ENCODE measurements around the gene ZNF689.
A peak's percentile ranks its signal among the peaks of the same experiment; 100 is the strongest.
"Not testable (repeated sequence)": the region's sequence is repeated elsewhere in the genome, so short reads cannot be mapped to it uniquely, and the experiment has no call there.

Gene ZNF689

DNA sequence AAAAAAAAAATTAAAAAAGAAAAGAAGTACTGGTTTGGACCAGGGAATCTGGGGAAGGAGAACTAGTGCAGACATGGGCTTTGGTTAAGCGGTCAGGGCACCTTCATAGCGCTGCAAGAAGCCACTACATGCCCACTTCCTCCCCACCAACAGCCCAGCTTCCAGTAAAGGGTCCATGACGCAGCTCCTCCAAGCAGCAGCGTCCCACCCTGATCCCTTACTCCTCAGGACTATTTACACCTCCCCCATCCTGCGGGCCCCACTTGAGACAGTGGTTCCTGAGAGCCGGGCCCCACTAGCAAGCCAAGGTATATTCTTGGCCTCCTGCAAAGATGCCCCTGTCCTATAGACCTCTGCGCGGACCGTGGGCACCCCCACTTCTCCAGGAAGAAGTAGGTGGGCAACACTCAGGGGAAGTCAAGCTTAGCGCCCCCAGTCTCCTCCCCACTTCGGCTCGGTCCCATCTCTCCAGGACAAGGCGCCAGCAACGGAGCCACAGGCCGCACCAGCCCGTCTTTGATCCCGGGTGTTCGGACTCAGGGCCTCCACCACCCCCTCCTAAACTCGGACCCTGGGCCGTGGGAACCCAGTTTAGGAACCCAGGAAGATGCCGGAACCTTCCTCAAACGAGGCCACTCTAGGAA lies 39.7 kb upstream of the ZNF689 start:
- ChIA-PET CTCF (interaction anchor here (0.6 to 2.8 kb wide), 12 partner anchors 8 to 558 kb away, joined by 3 to 19 read pairs (median 4); partner anchors contain the start of genes DCTPP1 and FBRS), POLR2A (interaction anchor here (1.0 to 2.8 kb wide), 3 partner anchors 10 to 78 kb away, joined by 5 to 26 read pairs (median 11); partner anchors contain the start of genes FBRS and ZNF688)
- 29% methylated on average over 17 of the region's 22 CpGs for WGBS (ENCODE audit: insufficient coverage)
- H3K27me3 ChIP-seq (replicated peaks in 2 of 5; ENCODE audit: control insufficient read depth in 4 of 5, insufficient read depth in 5 of 5, low read length in 4 of 5): no peaks in the 10 kb centered on the region
- H3K9me3 ChIP-seq (ENCODE audit: control extremely low read depth in 1 of 5, control insufficient read depth in 4 of 5, insufficient read depth in 2 of 5, low read depth in 1 of 5, low read length in 4 of 5): no peaks in the 10 kb centered on the region
- peaks cover 5 to 24% (median 20%) of the 10 kb centered on the region in 4 experiments for H3K36me3 ChIP-seq (ENCODE audit: control insufficient read depth in 4 of 4, insufficient read depth in 4 of 4, low read length in 3 of 4)
- peak overlapping the region; percentile 30 to 98 (median 90) for H3K4me3 ChIP-seq (ENCODE audit: control insufficient read depth in 1 of 7, extremely low read depth in 1 of 7, insufficient read depth in 4 of 7, low read depth in 2 of 7, low read length in 6 of 7)
- peaks cover 6 to 43% (median 32%) of the 10 kb centered on the region in 4 experiments for H3K4me1 ChIP-seq (ENCODE audit: control extremely low read depth in 1 of 4, control insufficient read depth in 4 of 4, insufficient read depth in 4 of 4, low read length in 3 of 4)
- H3K27ac ChIP-seq (ENCODE audit: insufficient read depth in 1 of 2, low read depth in 1 of 2, low read length in 2 of 2, poor library complexity in 1 of 2, severe bottlenecking in 2 of 2): peak overlapping the region; percentile 94 to 95
- peak; percentile 79 to 94 (median 94) for DNase-seq

DNA sequence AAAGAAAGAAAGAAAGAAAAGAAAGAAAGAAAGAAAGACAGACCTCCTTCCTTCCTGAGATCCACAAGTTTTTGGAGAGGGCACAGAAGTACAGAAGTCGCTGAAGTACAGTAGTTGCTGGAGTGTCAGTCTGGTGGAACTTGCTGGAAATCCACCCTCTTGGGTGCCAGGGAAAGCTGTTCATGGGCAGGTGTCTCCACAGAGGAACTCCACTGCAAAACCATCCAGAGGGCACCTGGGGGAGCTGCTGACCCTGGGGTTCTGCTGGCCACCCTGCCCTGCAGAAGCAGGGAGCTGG lies 37.0 kb upstream of the ZNF689 start:
- Histone ChIP-seq H3K27me3 (replicated peaks in 2 of 5; ENCODE audit: control insufficient read depth in 4 of 5, insufficient read depth in 5 of 5, low read length in 4 of 5) (no peaks in the 10 kb centered on the region), H3K9me3 (ENCODE audit: control extremely low read depth in 1 of 5, control insufficient read depth in 4 of 5, insufficient read depth in 2 of 5, low read depth in 1 of 5, low read length in 4 of 5) (no peaks in the 10 kb centered on the region), H3K4me3 (ENCODE audit: control insufficient read depth in 1 of 7, extremely low read depth in 1 of 7, insufficient read depth in 4 of 7, low read depth in 2 of 7, low read length in 6 of 7) (no peak overlapping the region), H3K4me1 (ENCODE audit: control extremely low read depth in 1 of 4, control insufficient read depth in 4 of 4, insufficient read depth in 4 of 4, low read length in 3 of 4) (peaks cover 4 to 33% (median 26%) of the 10 kb centered on the region in 4 experiments), H3K36me3 (ENCODE audit: control insufficient read depth in 4 of 4, insufficient read depth in 4 of 4, low read length in 3 of 4) (no peaks in the 10 kb centered on the region), H3K27ac (ENCODE audit: insufficient read depth in 1 of 2, low read depth in 1 of 2, low read length in 2 of 2, poor library complexity in 1 of 2, severe bottlenecking in 2 of 2) (no peak overlapping the region)
- ChIA-PET CTCF (no interaction called here), POLR2A (no interaction called here)
- WGBS (ENCODE audit: insufficient coverage): no CpG with 5 or more reads among the region's 1 CpG
- DNase-seq: no peak

DNA sequence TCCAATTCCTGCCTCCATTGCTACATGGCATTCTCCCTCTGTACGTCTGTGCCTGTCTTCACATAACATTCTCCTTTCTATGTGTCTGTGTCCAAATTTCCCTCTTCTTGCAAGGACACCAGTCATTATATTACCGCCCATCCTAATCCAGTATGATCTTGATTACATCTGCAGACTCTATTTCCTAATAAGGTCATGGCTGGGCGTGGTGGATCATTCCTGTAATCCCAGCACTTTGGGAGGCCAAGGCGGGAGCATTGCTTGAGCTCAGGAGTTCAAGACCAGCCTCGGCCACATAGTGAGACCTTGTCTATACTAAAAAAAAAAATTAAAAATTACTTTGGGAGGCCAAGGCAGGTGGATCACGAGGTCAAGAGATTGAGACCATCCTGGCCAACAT lies 35.5 kb upstream of the ZNF689 start:
- Histone ChIP-seq H3K4me1 (ENCODE audit: control extremely low read depth in 1 of 4, control insufficient read depth in 4 of 4, insufficient read depth in 4 of 4, low read length in 3 of 4) (peaks cover 0 to 23% (median 19%) of the 10 kb centered on the region in 4 experiments), H3K9me3 (ENCODE audit: control extremely low read depth in 1 of 5, control insufficient read depth in 4 of 5, insufficient read depth in 2 of 5, low read depth in 1 of 5, low read length in 4 of 5) (no peaks in the 10 kb centered on the region), H3K4me3 (ENCODE audit: control insufficient read depth in 1 of 7, extremely low read depth in 1 of 7, insufficient read depth in 4 of 7, low read depth in 2 of 7, low read length in 6 of 7) (no peak overlapping the region), H3K27me3 (replicated peaks in 2 of 5; ENCODE audit: control insufficient read depth in 4 of 5, insufficient read depth in 5 of 5, low read length in 4 of 5) (no peaks in the 10 kb centered on the region), H3K36me3 (ENCODE audit: control insufficient read depth in 4 of 4, insufficient read depth in 4 of 4, low read length in 3 of 4) (no peaks in the 10 kb centered on the region), H3K27ac (ENCODE audit: insufficient read depth in 1 of 2, low read depth in 1 of 2, low read length in 2 of 2, poor library complexity in 1 of 2, severe bottlenecking in 2 of 2) (no peak overlapping the region)
- ChIA-PET CTCF (interaction anchor here (0.6 to 1.3 kb wide), 4 partner anchors 14 to 236 kb away, joined by 3 to 4 read pairs (median 3); no protein-coding TSS in a partner anchor), POLR2A (no interaction called here)
- DNase-seq: no peak
- 90% methylated on average over 5 of the region's 6 CpGs for WGBS (ENCODE audit: insufficient coverage)

- CTCF ChIA-PET: interaction anchor here (1.1 to 1.4 kb wide), 2 partner anchors 12 to 25 kb away, joined by 3 to 4 read pairs; no protein-coding TSS in a partner anchor
- WGBS (ENCODE audit: insufficient coverage): 75% methylated on average over 4 of the region's 4 CpGs
Measured at GRCh38 chr16:30644334-30644830, 34.2 kb upstream of the ZNF689 start.

DNA sequence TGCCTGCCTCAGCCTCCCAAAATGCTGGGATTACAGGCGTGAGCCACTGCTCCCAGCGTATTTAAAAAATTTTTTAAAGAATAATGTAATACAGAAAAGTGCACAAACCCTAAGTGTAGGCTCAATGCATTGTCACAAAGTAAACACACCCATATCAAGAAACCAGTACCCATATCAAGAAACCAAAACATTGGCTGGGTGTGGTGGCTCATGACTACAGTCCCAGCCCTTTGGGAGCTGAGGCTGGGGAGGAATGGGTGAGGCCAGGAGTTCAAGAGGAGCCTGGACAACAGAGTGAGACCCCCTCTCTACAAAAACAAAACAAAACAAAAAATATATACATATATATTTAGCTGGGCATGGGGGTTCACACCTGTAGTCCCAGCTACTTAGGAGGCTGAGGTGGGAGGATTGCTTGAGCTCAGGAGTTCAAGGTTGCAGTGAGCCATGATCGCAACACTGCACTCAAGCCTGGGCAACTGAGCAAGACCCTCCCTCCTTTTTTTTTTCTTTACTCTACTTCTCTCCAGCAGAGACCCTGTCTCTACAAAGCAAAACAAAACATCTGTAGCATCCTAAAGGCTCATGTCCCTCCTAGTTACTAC lies 31.3 kb upstream of the ZNF689 start:
- ChIA-PET POLR2A (no interaction called here), CTCF (interaction anchor here (0.6 to 2.1 kb wide), 6 partner anchors 12 to 224 kb away, joined by 3 to 9 read pairs (median 4); no protein-coding TSS in a partner anchor)
- 100% methylated on average over 1 of the region's 3 CpGs for WGBS (ENCODE audit: insufficient coverage)
- no peaks in the 10 kb centered on the region for H3K9me3 ChIP-seq (ENCODE audit: control extremely low read depth in 1 of 5, control insufficient read depth in 4 of 5, insufficient read depth in 2 of 5, low read depth in 1 of 5, low read length in 4 of 5)
- H3K4me1 ChIP-seq (ENCODE audit: control extremely low read depth in 1 of 4, control insufficient read depth in 4 of 4, insufficient read depth in 4 of 4, low read length in 3 of 4): peaks cover 0 to under 1% (median 0%) of the 10 kb centered on the region in 4 experiments
- no peak for DNase-seq
- H3K36me3 ChIP-seq (ENCODE audit: control insufficient read depth in 4 of 4, insufficient read depth in 4 of 4, low read length in 3 of 4): no peaks in the 10 kb centered on the region
- no peak overlapping the region for H3K27ac ChIP-seq (ENCODE audit: insufficient read depth in 1 of 2, low read depth in 1 of 2, low read length in 2 of 2, poor library complexity in 1 of 2, severe bottlenecking in 2 of 2)
- no peak overlapping the region for H3K4me3 ChIP-seq (ENCODE audit: control insufficient read depth in 1 of 7, extremely low read depth in 1 of 7, insufficient read depth in 4 of 7, low read depth in 2 of 7, low read length in 6 of 7)
- H3K27me3 ChIP-seq (replicated peaks in 2 of 5; ENCODE audit: control insufficient read depth in 4 of 5, insufficient read depth in 5 of 5, low read length in 4 of 5): no peaks in the 10 kb centered on the region

More at GRCh38 chr16:30644334-30644830, 34.2 kb upstream of the ZNF689 start:
- Histone ChIP-seq H3K4me3 (ENCODE audit: control insufficient read depth in 1 of 7, extremely low read depth in 1 of 7, insufficient read depth in 4 of 7, low read depth in 2 of 7, low read length in 6 of 7) (no peak overlapping the region), H3K4me1 (ENCODE audit: control extremely low read depth in 1 of 4, control insufficient read depth in 4 of 4, insufficient read depth in 4 of 4, low read length in 3 of 4) (peaks cover 0 to 14% (median 10%) of the 10 kb centered on the region in 4 experiments), H3K9me3 (ENCODE audit: control extremely low read depth in 1 of 5, control insufficient read depth in 4 of 5, insufficient read depth in 2 of 5, low read depth in 1 of 5, low read length in 4 of 5) (no peaks in the 10 kb centered on the region), H3K27ac (ENCODE audit: insufficient read depth in 1 of 2, low read depth in 1 of 2, low read length in 2 of 2, poor library complexity in 1 of 2, severe bottlenecking in 2 of 2) (no peak overlapping the region), H3K27me3 (replicated peaks in 2 of 5; ENCODE audit: control insufficient read depth in 4 of 5, insufficient read depth in 5 of 5, low read length in 4 of 5) (no peaks in the 10 kb centered on the region), H3K36me3 (ENCODE audit: control insufficient read depth in 4 of 4, insufficient read depth in 4 of 4, low read length in 3 of 4) (no peaks in the 10 kb centered on the region)
- DNase-seq: no peak
- POLR2A ChIA-PET: no interaction called here

DNA sequence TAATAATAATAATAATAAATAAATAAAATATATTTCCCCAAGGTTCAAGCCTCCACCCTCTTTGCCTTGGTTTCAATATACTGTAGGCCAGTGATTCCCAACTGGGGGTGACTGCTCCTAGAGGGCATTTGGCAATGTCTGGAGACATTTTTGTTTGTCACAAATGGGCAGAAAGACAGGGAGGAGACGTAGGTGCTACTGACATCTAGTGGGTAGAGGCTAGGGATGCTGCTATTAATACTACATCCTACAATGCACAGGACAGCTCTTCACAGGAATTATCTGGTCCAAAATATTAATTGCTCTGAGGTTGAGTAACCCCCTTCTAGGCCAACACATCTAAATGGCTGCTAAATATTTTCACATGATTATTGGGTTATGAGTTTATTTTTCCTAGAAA lies 27.8 kb upstream of the ZNF689 start:
- H3K4me1 ChIP-seq (ENCODE audit: control extremely low read depth in 1 of 4, control insufficient read depth in 4 of 4, insufficient read depth in 4 of 4, low read length in 3 of 4): peaks cover 0 to 13% (median 9%) of the 10 kb centered on the region in 4 experiments
- WGBS (ENCODE audit: insufficient coverage): no CpG with 5 or more reads among the region's 1 CpG
- H3K27ac ChIP-seq (ENCODE audit: insufficient read depth in 1 of 2, low read depth in 1 of 2, low read length in 2 of 2, poor library complexity in 1 of 2, severe bottlenecking in 2 of 2): no peak overlapping the region
- no peaks in the 10 kb centered on the region for H3K27me3 ChIP-seq (replicated peaks in 2 of 5; ENCODE audit: control insufficient read depth in 4 of 5, insufficient read depth in 5 of 5, low read length in 4 of 5)
- peak; percentile 74 to 83 (median 83) for DNase-seq
- ChIA-PET CTCF (interaction anchor here (0.6 to 3.3 kb wide), 6 partner anchors 9 to 76 kb away, joined by 3 to 15 read pairs (median 4); partner anchors contain the start of genes FBRS, PRR14 and ZNF689), POLR2A (no interaction called here)
- no peaks in the 10 kb centered on the region for H3K36me3 ChIP-seq (ENCODE audit: control insufficient read depth in 4 of 4, insufficient read depth in 4 of 4, low read length in 3 of 4)
- H3K9me3 ChIP-seq (ENCODE audit: control extremely low read depth in 1 of 5, control insufficient read depth in 4 of 5, insufficient read depth in 2 of 5, low read depth in 1 of 5, low read length in 4 of 5): no peaks in the 10 kb centered on the region
- no peak overlapping the region for H3K4me3 ChIP-seq (ENCODE audit: control insufficient read depth in 1 of 7, extremely low read depth in 1 of 7, insufficient read depth in 4 of 7, low read depth in 2 of 7, low read length in 6 of 7)

DNA sequence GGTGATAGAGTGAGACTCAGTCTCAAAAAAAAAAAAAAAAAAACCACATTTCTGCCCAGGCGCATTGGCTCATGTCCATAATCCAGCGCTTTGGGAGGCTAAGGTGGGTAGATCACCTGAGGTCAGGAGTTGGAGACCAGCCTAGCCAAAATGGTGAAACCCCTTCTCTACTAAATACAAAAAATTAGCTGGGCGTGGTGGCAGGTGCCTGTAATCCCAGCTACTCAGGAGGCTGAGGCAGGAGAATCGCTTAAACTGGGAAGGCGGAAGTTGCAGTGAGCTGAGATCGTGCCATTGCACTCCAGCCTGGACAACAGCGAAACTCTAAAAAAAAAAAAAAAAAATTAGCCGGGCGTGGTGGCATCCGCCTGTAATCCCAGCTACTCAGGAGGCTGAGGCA lies 26.9 kb upstream of the ZNF689 start:
- H3K4me1 ChIP-seq (ENCODE audit: control extremely low read depth in 1 of 4, control insufficient read depth in 4 of 4, insufficient read depth in 4 of 4, low read length in 3 of 4): peaks cover 0 to 13% (median 9%) of the 10 kb centered on the region in 4 experiments
- 98% methylated on average over 5 of the region's 10 CpGs for WGBS (ENCODE audit: insufficient coverage)
- H3K4me3 ChIP-seq (ENCODE audit: control insufficient read depth in 1 of 7, extremely low read depth in 1 of 7, insufficient read depth in 4 of 7, low read depth in 2 of 7, low read length in 6 of 7); H3K9me3 ChIP-seq (ENCODE audit: control extremely low read depth in 1 of 5, control insufficient read depth in 4 of 5, insufficient read depth in 2 of 5, low read depth in 1 of 5, low read length in 4 of 5); H3K36me3 ChIP-seq (ENCODE audit: control insufficient read depth in 4 of 4, insufficient read depth in 4 of 4, low read length in 3 of 4); H3K27ac ChIP-seq (ENCODE audit: insufficient read depth in 1 of 2, low read depth in 1 of 2, low read length in 2 of 2, poor library complexity in 1 of 2, severe bottlenecking in 2 of 2); POLR2A ChIA-PET; H3K27me3 ChIP-seq (replicated peaks in 2 of 5; ENCODE audit: control insufficient read depth in 4 of 5, insufficient read depth in 5 of 5, low read length in 4 of 5); DNase-seq: not testable (repeated sequence)
- CTCF ChIA-PET: interaction anchor here (0.6 to 3.3 kb wide), 12 partner anchors 8 to 227 kb away, joined by 3 to 15 read pairs (median 4); partner anchors contain the start of genes DCTPP1, FBRS, PRR14 and ZNF689
